Measurements from ENCODE around the gene CDH12. TPM values are rescaled to one million over a fixed set of nuclear protein-coding genes. Genes with fewer than 3 reads are reported as not detected.

CDH12 gene
- not detected in 5 replicates for total RNA-seq (2022; extraction: Qiagen RNA extraction; ENCODE audit: low read depth)

DNA sequence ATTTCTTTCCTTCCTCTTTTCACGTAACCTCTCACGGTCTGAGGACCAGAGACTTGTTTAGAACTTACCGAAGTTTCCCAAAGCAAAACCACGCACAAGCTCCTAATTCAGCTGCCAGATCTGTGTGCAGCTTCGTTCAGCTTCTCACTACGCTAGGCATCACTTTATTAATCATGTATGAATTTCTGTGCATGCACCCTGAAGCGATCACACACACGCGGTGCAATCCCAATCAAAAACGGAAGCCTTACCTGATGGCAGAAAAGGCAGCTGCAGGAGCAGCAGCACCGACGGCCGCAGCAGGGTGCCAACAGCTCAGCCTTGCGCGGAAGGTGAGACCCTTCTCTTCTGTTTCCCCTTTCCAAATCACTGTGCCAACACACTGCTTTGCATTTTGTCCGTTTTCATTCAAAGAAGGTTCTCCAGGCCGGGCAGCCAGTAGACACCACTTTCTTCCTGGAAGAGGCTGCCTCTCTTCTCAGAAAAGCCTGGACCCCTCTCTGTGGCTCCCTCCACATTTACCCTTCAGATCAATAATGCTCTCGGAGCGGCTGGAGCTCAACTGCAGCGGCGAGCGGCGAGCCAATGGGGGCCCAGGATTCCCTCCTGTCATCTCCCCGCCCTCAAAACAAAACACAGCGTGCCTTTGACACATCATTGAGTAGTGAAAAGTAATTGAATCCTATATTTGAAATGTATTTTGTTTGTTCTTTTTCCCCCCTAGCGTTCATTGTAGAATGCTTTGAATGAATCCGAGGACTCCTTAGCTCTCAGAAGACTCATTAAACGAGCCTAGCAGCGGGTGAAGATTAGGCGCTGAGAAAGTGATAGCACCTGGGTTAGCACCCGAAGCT lies at the start of gene CDH12:
TSS of gene CDH12 (minus strand) at position 538 of the 854 bp plus-strand sequence.

